GM19468 (cell line): Measurements from ENCODE around the gene KIAA0930.

Source experiments
- ATAC-seq: cut with Tn5 transposase; IDR thresholded peaks from one replicate; pipeline ENCODE4 v1.9.1; 2021; ENCODE audit warnings: mild to moderate bottlenecking, moderate library complexity, moderate number of reproducible peaks; ENCODE audit not compliant: unreplicated experiment; ENCODE audit errors: extremely low read depth

The KIAA0930 gene

GRCh38 chr22:45223304-45224117 is 17.2 kb downstream of the KIAA0930 start:
- ATAC-seq, result no peak

GRCh38 chr22:45221201-45221600 is 19.5 kb downstream of the KIAA0930 start:
- ATAC-seq, result no peak

GRCh38 chr22:45218976-45219375 is 21.7 kb downstream of the KIAA0930 start:
- ATAC-seq, result no peak

DNA sequence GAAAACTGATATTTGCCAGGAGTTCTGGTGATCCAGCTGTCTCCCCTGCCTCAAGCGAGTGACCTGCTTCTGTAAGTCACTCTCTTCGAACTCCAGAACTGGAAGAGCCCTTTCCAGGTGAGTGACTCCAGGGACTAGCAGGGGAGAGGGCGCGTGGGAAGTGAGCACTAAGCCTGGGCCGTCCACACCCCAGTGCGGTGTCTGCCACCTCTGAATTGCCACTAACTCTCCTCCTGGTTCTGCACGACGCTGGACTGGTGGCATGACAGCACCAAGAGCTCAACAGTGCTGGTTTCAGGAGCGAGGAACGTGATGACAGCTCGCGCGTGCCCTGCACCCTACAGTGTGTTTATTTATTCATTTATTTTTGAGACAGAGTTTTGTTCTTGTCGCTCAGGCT is 22.9 kb downstream of the KIAA0930 start:
- ATAC-seq, result no peak

DNA sequence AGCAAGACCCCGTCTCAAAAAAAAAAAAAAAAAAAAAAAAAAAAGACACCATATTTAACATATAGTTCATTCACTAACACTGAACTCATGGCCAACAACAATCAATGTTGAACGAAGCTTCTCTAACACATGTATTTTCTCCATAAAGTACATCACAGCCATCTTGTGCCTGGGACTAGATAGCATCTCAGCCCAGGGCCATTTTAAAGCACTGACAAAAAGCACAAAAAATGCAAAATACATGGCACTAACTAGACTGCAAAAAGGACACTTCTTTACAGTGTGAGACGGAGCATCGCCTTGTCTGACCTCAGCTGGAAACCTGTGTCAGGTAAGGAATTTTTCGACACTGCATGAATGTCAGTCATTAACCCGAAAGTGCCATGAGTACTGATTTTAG is 23.3 kb downstream of the KIAA0930 start:
- no peak for ATAC-seq

- no peak for ATAC-seq
Measured at GRCh38 chr22:45216133-45217003, 24.3 kb downstream of the KIAA0930 start.

DNA sequence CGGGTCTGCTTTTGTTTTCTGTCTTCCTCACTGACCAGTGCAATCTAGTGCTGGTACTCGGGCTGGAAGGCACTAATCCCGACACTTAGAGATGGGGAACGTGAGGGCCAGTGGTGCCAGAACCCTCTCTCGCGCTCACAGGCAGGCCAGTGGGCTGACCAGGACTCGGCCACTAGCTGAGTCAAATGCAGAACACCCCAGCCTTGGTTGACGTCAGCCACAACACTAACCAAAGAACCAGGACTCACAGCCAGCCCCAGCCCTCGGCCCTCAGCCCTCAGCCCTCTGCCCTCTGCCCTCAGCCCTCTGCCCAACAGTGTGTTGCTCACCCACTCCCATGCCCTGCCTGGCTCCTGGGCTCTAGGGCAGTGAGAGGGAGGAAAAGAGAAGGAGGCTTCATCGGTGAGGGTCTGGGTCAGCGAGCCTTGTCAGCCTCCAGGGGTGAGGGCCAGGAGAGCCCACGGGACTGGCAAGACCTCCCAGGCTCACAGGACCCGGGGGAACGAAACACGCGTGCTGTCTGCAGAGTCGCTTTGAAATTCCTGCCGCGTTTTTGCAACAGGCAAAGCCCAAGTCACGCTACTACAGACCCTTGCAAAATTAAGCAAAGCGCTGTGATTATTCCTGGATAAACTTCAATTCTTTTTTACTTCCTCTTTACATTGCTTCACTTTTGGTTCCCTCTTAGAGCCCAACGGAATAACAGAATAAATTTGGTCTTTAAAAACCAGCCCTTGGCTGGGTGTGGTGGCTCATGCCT is 27.5 kb downstream of the KIAA0930 start:
- ATAC-seq, result no peak

- no peak for ATAC-seq
Measured at GRCh38 chr22:45212306-45212709, 28.4 kb downstream of the KIAA0930 start.

- ATAC-seq, result no peak
Measured at GRCh38 chr22:45211848-45212247, 28.8 kb downstream of the KIAA0930 start.

GRCh38 chr22:45211435-45211834 is 29.3 kb downstream of the KIAA0930 start:
- ATAC-seq, result no peak

DNA sequence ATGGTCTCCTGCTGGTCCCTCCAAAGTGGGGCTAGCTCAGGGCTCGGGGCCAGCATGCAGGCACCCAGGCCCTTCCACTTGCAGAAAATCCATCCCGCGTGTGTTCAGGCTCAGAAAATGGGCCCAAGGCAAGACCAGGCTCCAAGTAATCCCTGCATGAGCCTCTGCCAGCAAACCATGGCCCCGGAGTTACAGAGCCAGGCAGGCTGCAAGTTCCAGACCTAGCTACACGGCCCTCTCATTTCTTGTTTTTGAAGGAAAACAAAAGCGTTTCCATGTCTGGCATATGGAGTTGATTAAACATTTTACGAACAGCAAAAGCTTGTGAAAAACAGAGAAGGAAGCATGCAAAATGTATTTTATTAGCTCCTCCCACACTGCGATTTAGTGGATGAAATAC is 29.7 kb downstream of the KIAA0930 start:
- no peak for ATAC-seq

DNA sequence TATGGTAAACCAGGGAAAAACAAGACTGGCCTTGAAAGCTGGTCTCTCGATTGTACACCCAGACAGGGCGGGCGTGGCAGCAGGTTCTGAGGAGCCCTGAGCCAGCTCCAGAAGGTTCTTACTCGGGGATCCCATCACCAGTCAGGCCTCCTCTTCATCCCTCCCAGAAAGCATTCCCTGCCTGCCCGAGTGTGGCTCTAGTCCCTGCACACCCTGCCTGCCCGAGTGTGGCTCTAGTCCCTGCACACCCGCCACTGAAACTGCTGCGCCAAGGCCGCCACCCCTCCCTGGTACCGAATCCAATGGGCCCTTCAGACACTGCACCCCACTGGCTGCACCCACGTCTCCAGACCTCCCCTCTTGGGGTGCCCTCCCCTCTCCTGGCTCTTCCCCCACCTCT is 30.1 kb downstream of the KIAA0930 start:
- ATAC-seq, result no peak

DNA sequence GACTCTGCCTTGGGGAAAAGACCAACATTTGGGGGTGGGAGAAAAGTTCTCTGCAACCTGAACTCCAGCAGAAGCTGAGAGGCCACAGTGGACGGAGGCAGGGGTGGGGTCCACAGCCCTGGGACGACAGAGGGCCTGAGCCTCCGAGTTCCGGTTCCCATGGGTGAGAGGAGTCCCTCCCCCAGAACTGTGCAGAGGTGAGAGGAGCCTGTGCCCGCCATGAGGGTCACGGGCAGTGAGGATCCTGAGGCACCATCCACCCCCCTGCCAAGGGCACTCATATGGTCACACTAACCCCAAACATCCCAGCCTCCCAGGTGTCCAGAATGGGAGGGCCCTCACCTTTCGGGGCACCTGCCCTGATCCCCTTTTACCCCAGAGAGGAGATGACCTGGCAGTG is 30.5 kb downstream of the KIAA0930 start:
- no peak for ATAC-seq

DNA sequence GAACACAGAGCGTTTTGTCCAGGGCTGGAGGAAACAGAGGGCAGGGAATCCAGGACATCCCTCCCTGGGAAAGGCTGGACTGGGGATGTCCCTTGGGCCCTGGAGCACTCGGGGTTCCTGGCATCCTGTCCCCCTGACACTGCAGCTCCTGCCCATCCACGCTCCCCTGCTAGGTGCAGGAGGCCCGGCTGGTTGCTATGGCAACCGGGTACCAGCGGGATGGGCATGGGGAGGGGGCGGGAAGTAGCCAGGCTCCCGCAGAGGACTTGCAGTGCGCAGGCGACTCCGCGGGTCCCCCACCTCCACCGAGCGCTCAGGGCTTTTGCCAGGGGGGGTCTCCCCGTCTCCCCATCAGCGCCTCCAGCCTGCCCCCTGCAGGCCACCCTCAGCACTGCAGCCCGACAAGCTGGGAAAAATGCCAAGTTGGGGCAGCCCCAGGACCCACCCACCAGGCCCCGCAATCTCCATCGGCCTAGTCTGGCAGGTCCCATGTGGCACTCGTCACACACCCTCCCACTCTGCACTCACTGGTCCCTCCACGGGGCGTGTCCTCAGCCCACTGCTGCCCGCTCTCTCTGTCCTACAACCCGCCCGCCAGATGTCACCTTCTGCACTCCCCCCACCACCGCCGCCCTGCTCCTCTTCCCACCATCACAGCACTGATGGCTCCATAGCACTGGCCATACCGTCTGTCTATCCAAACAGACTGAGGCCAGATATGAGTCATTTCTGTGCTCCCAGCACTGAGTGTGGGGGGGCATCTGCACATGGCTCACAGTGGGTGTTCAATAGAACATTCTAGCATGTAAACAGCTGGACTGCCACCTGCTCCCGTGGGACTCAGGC is 31.5 kb downstream of the KIAA0930 start:
- ATAC-seq, result no peak

DNA sequence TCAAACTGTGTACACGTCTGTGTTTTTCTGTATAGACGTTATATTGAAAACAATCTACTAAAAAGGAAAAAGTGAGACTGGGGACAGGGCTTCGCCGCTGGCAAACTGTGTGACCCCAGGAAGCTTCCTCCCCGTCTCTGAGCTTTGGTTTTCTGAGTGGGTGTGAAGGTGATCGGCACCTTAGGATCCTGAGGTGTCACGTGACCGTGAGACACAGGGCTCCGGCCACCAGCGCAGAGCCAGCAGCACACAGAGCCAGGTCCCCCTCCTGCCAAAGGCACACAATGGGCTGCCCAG is 32.0 kb downstream of the KIAA0930 start:
- ATAC-seq, result no peak

GRCh38 chr22:45207981-45208664 is 32.6 kb downstream of the KIAA0930 start:
- ATAC-seq, result no peak

- ATAC-seq, result no peak
Measured at GRCh38 chr22:45207533-45207932, 33.2 kb downstream of the KIAA0930 start.

- no peak for ATAC-seq
Measured at GRCh38 chr22:45206233-45206632, 34.5 kb downstream of the KIAA0930 start.

GRCh38 chr22:45205276-45205925 is 35.3 kb downstream of the KIAA0930 start:
- ATAC-seq, result no peak
